Activated CD4-positive, alpha-beta T cell treated with anti-CD3 and anti-CD28 coated beads for 36 hours (primary cell): ENCODE results near the gene IRX5. TPM values are rescaled to one million over a fixed set of nuclear protein-coding genes. Genes with fewer than 3 reads are reported as not detected.
A peak's percentile ranks its signal among the peaks of the same experiment; 100 is the strongest.

Experiments used
- ATAC-seq: fragments of 200-7000 bp; cut with Tn5 transposase; one replicate; pipeline ENCODE4 v1.10.0; 2021; ENCODE audit warnings: mild to moderate bottlenecking, moderate library complexity
- CTCF ChIA-PET: fragments of 350-600 bp; sonication (Branson Sonifier 250); formaldehyde crosslinking; loops from one replicate; lab custom pipeline; 2021; ENCODE audit warnings: antibody characterized with exemption; lab: Charles Lee
- POLR2A ChIA-PET: fragments of 350-600 bp; sonication (Branson Sonifier 250); formaldehyde crosslinking; loops from one replicate; lab custom pipeline; 2021; ENCODE audit warnings: antibody characterized with exemption, inconsistent platforms; lab: Charles Lee
- DNase-seq: peaks from one replicate; pipeline ENCODE4 v3.0.0-alpha.2; 2020
- H3K27ac Mint-ChIP-seq: one replicate; pipeline ENCODE4 v1.8.0; 2021; ENCODE audit warnings: mixed read lengths
- H3K27me3 Mint-ChIP-seq: one replicate; pipeline ENCODE4 v1.8.0; 2021; ENCODE audit warnings: mixed read lengths
- H3K36me3 Mint-ChIP-seq: one replicate; pipeline ENCODE4 v1.8.0; 2021; ENCODE audit warnings: low read depth, mixed read lengths
- H3K4me1 Mint-ChIP-seq: one replicate; pipeline ENCODE4 v1.8.0; 2021; ENCODE audit warnings: mixed read lengths
- H3K4me3 Mint-ChIP-seq: one replicate; pipeline ENCODE4 v1.8.0; 2021; ENCODE audit warnings: mild to moderate bottlenecking, moderate library complexity, mixed read lengths
- H3K9me3 Mint-ChIP-seq: one replicate; pipeline ENCODE4 v1.8.0; 2021; ENCODE audit warnings: low read depth, mixed read lengths
- intact Hi-C, 2 experiments: fragments of 100-400 bp; cut with DNase I in 1 of 2; cut with micrococcal nuclease in 1 of 2; formaldehyde crosslinking; loops; one replicate each; pipeline versions ENCODE4 v1.14.2 to v1.15.1; 2022 to 2024; cut with DNase I, micrococcal nuclease
- total RNA-seq, 2 experiments: library from RNA; stranded (reverse); gene quantifications; one replicate each; pipeline ENCODE4 v1.2.3, GENCODE V29; 2021

IRX5 gene
- total RNA-seq, 2 experiments from 2014 or later: not detected

DNA sequence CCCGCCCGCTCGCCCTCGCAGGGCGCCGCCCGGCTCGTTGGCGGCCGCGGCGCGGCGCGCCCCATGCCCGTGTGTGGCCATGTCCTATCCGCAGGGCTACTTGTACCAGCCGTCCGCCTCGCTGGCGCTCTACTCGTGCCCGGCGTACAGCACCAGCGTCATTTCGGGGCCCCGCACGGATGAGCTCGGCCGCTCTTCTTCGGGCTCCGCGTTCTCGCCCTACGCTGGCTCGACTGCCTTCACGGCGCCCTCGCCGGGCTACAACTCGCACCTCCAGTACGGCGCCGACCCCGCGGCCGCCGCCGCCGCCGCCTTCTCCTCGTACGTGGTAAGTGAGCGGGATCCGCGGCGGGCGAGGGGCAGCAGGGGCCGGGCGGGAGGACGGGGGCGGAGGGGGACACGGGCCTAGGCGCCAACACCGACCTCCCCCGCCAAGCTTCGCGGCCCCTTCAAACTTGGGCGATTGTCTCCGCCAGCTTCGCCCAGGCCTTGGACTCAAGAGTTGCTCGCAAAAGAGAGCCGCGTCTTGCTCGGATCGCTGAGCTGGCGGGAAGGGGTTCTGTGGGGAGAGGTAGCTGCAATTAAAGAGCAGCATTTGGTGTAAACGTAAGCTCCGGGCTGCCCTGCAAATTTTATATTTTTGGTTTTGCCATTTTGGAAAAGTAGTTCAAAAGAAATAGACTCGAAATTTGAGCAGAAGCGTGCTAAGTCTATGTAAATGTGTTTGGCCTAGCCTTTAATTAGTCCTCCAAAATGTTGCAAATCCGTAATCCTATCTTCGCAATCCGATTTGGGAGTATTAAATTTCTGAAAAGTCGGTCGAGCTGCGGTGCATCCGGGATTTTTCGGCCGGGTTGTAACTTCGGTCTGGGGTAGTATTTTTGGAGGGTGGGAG is 702 bp downstream of the IRX5 start:
- CTCF ChIA-PET: no interaction called here
- peaks cover 32% of the 10 kb centered on the region for H3K4me1 Mint-ChIP-seq
- intact Hi-C loops: loop anchor here in 1 of 2 experiments (2.0 to 10.0 kb wide), 5 partner anchors 979 to 1384 kb away; no protein-coding TSS in a partner anchor
- H3K4me3 Mint-ChIP-seq: peak overlapping the region; percentile 35
- H3K9me3 Mint-ChIP-seq: no peaks in the 10 kb centered on the region
- peaks cover 2% of the 10 kb centered on the region for H3K36me3 Mint-ChIP-seq
- H3K27me3 Mint-ChIP-seq: peaks cover 65% of the 10 kb centered on the region
- POLR2A ChIA-PET: no interaction called here
- no peak overlapping the region for H3K27ac Mint-ChIP-seq
- peak; percentile 57 for DNase-seq
- no peak for ATAC-seq

DNA sequence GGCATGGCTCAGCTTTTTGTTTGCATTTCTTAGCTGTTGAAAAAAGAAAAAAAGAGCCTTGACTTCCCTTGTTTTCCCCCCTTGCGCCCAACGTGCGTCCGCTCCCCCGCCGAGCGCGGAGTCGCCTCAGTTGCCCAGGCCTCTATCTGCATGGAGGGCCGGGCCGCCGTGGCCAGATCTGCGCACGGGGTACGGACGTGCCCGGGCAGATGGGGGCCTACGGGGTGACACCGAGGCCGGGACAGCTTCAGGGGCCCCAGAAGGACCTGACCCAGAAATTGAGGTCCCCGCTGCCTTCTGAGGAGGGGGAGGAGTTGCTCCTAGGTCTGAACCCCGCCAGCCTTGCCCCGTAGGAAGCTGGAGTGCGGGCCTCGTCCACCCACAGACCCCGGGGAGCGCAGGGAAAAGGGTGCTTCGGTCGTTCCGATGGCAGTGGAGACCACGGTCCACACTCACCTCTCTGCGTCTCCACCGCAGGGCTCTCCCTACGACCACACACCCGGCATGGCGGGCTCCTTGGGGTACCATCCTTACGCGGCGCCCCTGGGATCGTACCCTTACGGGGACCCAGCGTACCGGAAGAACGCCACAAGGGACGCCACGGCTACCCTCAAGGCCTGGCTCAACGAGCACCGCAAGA is 1.5 kb downstream of the IRX5 start:
- ATAC-seq: no peak
- peaks cover 36% of the 10 kb centered on the region for H3K4me1 Mint-ChIP-seq
- ChIA-PET POLR2A (no interaction called here), CTCF (no interaction called here)
- no peak for DNase-seq
- intact Hi-C loops: loop anchor here in 1 of 2 experiments (5.0 to 10.0 kb wide), 4 partner anchors 980 to 1385 kb away; no protein-coding TSS in a partner anchor
- peak overlapping the region; percentile 35 for H3K4me3 Mint-ChIP-seq
- H3K9me3 Mint-ChIP-seq: no peaks in the 10 kb centered on the region
- no peak overlapping the region for H3K27ac Mint-ChIP-seq
- peaks cover 2% of the 10 kb centered on the region for H3K36me3 Mint-ChIP-seq
- H3K27me3 Mint-ChIP-seq: peaks cover 66% of the 10 kb centered on the region

GRCh38 chr16:54932737-54933254 is 2.1 kb downstream of the IRX5 start:
- CTCF ChIA-PET: no interaction called here
- ATAC-seq: no peak
- peaks cover 35% of the 10 kb centered on the region for H3K4me1 Mint-ChIP-seq
- no peaks in the 10 kb centered on the region for H3K9me3 Mint-ChIP-seq
- intact Hi-C loops: loop anchor here in 1 of 2 experiments (5.0 to 10.0 kb wide), 4 partner anchors 980 to 1385 kb away; no protein-coding TSS in a partner anchor
- DNase-seq: peak; percentile 7
- no peak overlapping the region for H3K4me3 Mint-ChIP-seq
- peaks cover 65% of the 10 kb centered on the region for H3K27me3 Mint-ChIP-seq
- H3K27ac Mint-ChIP-seq: no peak overlapping the region
- POLR2A ChIA-PET: no interaction called here
- peaks cover 2% of the 10 kb centered on the region for H3K36me3 Mint-ChIP-seq

GRCh38 chr16:54933281-54934011 is 2.8 kb downstream of the IRX5 start:
- ATAC-seq (no peak), DNase-seq (peak; percentile 6)
- POLR2A ChIA-PET: no interaction called here
- peaks cover 33% of the 10 kb centered on the region for H3K4me1 Mint-ChIP-seq
- H3K4me3 Mint-ChIP-seq: peak overlapping the region; percentile 12
- intact Hi-C loops: loop anchor here in 1 of 2 experiments (5.0 to 10.0 kb wide), 4 partner anchors 981 to 1386 kb away; no protein-coding TSS in a partner anchor
- CTCF ChIA-PET: no interaction called here
- H3K27me3 Mint-ChIP-seq: peaks cover 64% of the 10 kb centered on the region
- H3K27ac Mint-ChIP-seq: no peak overlapping the region
- no peaks in the 10 kb centered on the region for H3K9me3 Mint-ChIP-seq
- H3K36me3 Mint-ChIP-seq: peaks cover 2% of the 10 kb centered on the region

DNA sequence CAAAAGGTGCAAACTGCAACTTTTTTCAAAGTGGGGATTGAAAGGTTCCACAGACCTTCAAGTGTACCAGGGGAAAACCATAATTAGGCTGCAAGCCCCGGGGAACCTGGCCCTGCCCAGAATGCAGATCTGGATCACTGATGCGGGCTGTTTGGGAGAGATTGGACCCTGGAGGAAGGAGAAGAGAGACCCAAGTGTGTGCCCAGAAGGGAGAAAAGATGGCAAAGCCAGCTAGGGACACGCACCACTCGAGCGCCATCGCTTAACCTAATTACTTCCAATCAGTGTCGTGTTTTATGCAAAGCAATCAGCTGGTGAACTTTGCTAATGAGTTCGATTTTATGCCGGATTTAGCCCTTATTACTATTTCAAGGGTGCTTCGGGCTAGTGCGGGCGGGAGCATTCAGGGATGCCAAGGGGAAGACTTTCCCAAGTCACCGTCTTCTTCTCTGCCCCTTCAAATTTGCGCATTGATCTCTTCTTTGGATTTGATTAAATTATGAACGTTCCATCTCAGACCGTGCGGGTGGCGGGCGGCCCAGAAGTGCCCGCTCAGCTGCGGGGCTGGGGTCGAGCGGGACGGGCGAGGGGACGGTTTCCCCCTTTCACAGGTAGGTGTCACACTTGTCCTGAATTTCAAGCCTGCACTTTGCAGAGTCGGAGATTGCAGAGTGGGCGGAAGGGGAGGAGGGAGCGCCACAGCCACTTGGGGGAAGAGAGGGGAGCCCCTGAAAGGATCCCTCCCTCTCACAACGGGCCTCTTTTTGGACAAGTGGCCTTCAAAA is 4.0 kb downstream of the IRX5 start:
- CTCF ChIA-PET: interaction anchor here (1.2 kb wide), 1 partner anchor 10 kb away, joined by 3 read pairs; no protein-coding TSS in a partner anchor
- no peaks in the 10 kb centered on the region for H3K9me3 Mint-ChIP-seq

GRCh38 chr16:54935266-54935968 is 4.8 kb downstream of the IRX5 start:
- no peak overlapping the region for H3K4me3 Mint-ChIP-seq
- no peak overlapping the region for H3K27ac Mint-ChIP-seq
- CTCF ChIA-PET: interaction anchor here (1.1 kb wide), 1 partner anchor 10 kb away, joined by 3 read pairs; no protein-coding TSS in a partner anchor
- H3K36me3 Mint-ChIP-seq: peaks cover 2% of the 10 kb centered on the region
- peaks cover 22% of the 10 kb centered on the region for H3K4me1 Mint-ChIP-seq
- POLR2A ChIA-PET: no interaction called here
- DNase-seq (no peak), ATAC-seq (no peak)
- intact Hi-C loops: loop anchor here in 1 of 2 experiments (1.0 to 10.0 kb wide), 4 partner anchors 323 to 1161 kb away; no protein-coding TSS in a partner anchor
- peaks cover 72% of the 10 kb centered on the region for H3K27me3 Mint-ChIP-seq
- no peaks in the 10 kb centered on the region for H3K9me3 Mint-ChIP-seq

More for the DNA sequence above, 4.0 kb downstream of the IRX5 start:
- ATAC-seq (no peak), DNase-seq (peak; percentile 30)
- peaks cover 2% of the 10 kb centered on the region for H3K36me3 Mint-ChIP-seq
- POLR2A ChIA-PET: no interaction called here
- no peak overlapping the region for H3K27ac Mint-ChIP-seq
- peaks cover 70% of the 10 kb centered on the region for H3K27me3 Mint-ChIP-seq
- H3K4me3 Mint-ChIP-seq: no peak overlapping the region
- intact Hi-C loops: loop anchor here in 1 of 2 experiments (1.0 to 10.0 kb wide), 6 partner anchors 324 to 1387 kb away; no protein-coding TSS in a partner anchor
- H3K4me1 Mint-ChIP-seq: peaks cover 27% of the 10 kb centered on the region

DNA sequence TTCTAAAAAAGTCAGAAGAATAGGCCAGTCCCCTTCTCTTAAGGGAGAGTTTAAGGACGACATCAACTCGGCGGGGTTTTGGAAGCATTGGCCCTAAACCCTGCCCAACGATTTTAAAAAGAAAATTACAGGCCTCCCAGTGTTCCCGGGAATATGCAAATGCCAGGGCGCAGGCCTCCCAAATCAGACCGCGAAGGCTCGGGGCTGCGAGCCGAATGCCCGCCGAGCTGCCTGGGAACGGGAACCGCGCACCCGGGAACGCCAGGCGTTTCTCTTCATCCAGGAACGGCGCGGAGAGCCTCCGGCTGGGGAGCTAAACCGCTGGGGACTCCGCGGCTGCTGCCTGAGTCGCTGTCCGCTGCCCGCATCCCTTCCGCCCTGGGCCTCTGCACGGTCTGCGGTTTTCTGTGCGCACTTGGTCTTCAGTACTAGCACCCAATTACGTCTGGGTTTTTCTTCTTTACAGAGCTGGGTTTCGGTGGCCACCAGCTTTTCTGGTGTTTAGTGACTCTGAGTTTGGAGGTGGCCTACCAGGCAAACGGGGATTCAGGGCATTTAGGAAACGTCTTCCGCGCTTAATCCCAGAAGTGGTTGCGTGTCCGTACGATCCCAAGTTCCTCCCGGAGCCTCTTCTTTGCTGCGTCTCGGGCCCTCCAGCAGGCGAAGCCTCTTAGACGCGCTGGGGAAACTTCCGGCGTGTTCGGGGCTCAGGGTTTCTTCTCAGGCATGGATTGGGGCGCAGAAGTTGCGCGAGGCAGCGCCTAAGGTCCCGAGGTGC is 5.7 kb downstream of the IRX5 start:
- ChIA-PET POLR2A (no interaction called here), CTCF (interaction anchor here (1.1 kb wide), 1 partner anchor 11 kb away, joined by 3 read pairs; no protein-coding TSS in a partner anchor)
- Mint-ChIP-seq H3K9me3 (no peaks in the 10 kb centered on the region), H3K27me3 (peaks cover 82% of the 10 kb centered on the region), H3K27ac (peak overlapping the region; percentile 2), H3K4me1 (peaks cover 22% of the 10 kb centered on the region), H3K4me3 (peak overlapping the region; percentile 43), H3K36me3 (peaks cover 2% of the 10 kb centered on the region)
- no peak for ATAC-seq
- DNase-seq: peak; percentile 40
- intact Hi-C loops: loop anchor here (2.0 to 10.0 kb wide), 5 partner anchors 396 to 1162 kb away; partner anchors contain the start of gene IRX3 (in 1 of the 2)

- POLR2A ChIA-PET: no interaction called here
- intact Hi-C loops: loop anchor here (2.0 to 10.0 kb wide), 5 partner anchors 395 to 1162 kb away; partner anchors contain the start of gene IRX3 (in 1 of the 2)
- Mint-ChIP-seq H3K4me3 (peak overlapping the region; percentile 43), H3K27me3 (peaks cover 81% of the 10 kb centered on the region), H3K36me3 (peaks cover 2% of the 10 kb centered on the region), H3K9me3 (no peaks in the 10 kb centered on the region), H3K27ac (no peak overlapping the region), H3K4me1 (peaks cover 16% of the 10 kb centered on the region)
- peak; percentile 63 for DNase-seq
- ATAC-seq: peak; percentile 57
- CTCF ChIA-PET: no interaction called here
Observed at GRCh38 chr16:54936979-54937670, 6.5 kb downstream of the IRX5 start.
